Gastroesophageal sphincter (tissue), 3 donors: ENCODE data around the gene SERP2.

Experiments used
- EP300 ChIP-seq: sonication (generic); formaldehyde crosslinking; IDR thresholded peaks from one replicate; pipeline ENCODE4 v1.6.1; 2017; ENCODE audit warnings: antibody characterized with exemption, mild to moderate bottlenecking
- POLR2A ChIP-seq, 2 donors: fragments of 450-650 bp; IDR thresholded peaks; one replicate each; pipeline ENCODE4 v1.6.1; 2017; ENCODE audit warnings: antibody characterized with exemption in 2 of 2, mild to moderate bottlenecking in 2 of 2, moderate library complexity in 1 of 2
- TF ChIP-seq, protein P1 (sequence below), 4 experiments: fragments of 200-600 bp in 2 of 4; fragments of 450-650 bp in 2 of 4; sonication (generic) in 1 of 4; IDR thresholded peaks; one replicate each; pipeline ENCODE4 v1.5.1; 2017 to 2019; ENCODE audit warnings: antibody characterized with exemption in 4 of 4, mild to moderate bottlenecking in 2 of 4, moderate library complexity in 2 of 4

DNA sequence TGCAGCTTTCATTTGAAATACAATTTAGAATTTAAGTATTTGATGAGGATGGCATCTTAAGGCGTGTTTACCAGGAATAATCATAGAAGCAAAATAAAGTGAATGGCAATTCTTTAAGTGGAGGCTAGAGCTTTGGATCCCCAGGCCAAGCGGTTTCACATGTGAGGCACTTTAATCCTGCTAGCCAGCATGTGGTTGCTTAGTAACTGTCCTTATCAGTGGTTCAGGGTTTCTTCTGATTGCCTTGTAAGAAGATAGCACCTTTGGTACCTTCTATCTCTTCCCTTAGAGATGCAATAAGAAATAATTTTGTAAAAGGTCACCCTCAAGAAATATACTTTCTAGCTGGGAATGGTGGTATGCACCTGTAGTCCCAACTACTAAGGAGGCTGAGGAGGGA is 38.9 kb upstream of the SERP2 start:
- TF ChIP-seq, protein P1, sequence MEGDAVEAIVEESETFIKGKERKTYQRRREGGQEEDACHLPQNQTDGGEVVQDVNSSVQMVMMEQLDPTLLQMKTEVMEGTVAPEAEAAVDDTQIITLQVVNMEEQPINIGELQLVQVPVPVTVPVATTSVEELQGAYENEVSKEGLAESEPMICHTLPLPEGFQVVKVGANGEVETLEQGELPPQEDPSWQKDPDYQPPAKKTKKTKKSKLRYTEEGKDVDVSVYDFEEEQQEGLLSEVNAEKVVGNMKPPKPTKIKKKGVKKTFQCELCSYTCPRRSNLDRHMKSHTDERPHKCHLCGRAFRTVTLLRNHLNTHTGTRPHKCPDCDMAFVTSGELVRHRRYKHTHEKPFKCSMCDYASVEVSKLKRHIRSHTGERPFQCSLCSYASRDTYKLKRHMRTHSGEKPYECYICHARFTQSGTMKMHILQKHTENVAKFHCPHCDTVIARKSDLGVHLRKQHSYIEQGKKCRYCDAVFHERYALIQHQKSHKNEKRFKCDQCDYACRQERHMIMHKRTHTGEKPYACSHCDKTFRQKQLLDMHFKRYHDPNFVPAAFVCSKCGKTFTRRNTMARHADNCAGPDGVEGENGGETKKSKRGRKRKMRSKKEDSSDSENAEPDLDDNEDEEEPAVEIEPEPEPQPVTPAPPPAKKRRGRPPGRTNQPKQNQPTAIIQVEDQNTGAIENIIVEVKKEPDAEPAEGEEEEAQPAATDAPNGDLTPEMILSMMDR (IDR thresholded peaks at IDR 0.05) = no peak
- no peak for TF ChIP-seq EP300
- TF ChIP-seq POLR2A (IDR thresholded peaks at IDR 0.05) = no peak
